GM21360 (cell line): ENCODE results near the gene MAX.
"Not testable (repeated sequence)": the region's sequence is repeated elsewhere in the genome, so short reads cannot be mapped to it uniquely, and the experiment has no call there.

ENCODE experiments used
- ATAC-seq: cut with Tn5 transposase; IDR thresholded peaks from one replicate; pipeline ENCODE4 v1.9.1; 2021; ENCODE audit warnings: mild to moderate bottlenecking, moderate library complexity; ENCODE audit not compliant: unreplicated experiment

Gene MAX

DNA sequence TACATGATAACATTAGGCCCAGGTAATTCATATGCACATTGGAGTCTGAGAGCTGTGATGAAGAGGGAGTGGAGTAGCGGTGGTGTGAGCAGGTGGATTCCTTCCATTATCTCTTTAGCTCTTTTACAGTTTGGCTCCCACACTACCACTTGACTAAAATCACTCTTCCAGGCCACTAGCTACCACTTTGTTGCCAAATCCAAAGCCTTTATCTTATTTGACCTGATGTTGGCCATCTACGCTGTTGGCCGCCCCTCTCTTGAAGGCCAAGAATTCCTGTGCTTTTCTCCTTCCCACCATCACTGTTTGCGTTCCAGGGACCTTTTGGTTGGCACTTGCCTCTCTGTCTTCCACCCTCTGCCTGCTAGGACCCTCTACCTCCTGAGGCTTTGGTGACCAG is 4.0 kb upstream of the MAX start:
- no peak for ATAC-seq

- no peak for ATAC-seq
Observed at GRCh38 chr14:65104791-65105190, 2.5 kb upstream of the MAX start.

DNA sequence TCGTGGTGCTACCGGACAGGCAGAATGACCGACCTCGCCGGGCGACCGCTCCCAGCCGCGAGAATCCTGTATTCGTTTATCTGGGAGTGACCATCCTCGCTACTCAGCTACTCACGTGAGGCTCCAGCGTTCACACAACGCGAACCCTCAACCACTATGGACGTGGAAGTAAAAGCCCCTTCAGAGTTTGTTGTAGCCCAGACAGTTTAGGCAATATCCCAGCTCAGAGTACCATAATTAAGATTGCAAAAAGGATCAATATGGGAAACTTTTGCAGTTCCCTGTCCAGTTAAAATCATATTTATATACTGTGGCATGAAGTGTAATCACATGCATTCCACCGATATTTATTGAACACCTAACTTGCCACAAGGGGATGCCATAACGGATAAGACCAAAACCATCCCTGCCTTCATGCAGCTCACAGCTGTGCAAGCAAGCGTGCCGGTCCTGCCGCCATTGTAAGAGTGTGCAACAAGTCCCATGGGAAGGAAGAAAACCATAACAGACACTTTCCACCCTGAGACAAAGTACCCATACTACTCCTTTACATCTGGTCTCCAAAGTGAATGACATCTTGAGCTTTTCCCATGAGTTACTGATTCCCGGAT is 938 bp upstream of the MAX start:
- no peak for ATAC-seq

DNA sequence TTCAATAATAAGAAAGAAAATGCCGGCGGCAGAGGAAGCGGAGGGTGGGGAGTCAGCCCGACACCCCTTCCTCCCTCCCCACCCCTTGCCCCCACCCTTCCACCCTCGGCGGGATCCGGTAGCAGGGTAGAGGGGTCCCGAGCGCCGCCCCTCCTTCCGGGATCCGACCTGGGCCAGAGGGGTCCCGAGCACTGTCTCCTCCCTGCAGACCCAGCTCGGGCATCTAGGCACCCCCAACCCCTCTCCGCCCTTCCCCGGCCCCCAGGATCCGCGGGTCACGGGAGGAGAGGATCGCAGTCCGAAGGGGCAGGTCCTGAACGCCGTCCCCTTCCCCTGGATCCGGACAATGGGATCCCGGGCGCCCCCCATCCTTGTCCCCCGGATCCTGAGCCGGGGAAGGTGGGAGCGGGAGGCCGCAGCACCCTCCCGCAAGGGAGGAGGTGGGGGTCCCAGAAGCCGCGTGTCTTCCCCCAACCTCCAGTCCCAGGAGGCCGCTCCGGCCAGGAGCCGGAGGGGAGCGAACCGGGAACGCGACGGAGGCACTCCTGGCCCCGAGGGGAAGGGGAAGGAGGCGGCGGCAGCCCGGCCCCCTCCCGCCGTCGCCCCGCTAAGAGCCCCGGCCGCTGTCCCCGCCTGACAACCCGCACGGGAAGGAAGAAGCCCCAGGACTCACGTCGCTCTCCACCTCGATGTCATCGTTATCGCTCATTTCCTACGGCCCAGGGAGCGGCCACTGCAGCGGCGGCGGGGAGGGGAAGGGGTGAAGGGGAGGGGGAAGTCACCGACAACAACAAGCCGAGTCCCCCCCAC is 481 bp downstream of the MAX start:
- ATAC-seq: no peak

- ATAC-seq: no peak
Observed at GRCh38 chr14:65100922-65101541, 1.3 kb downstream of the MAX start.

GRCh38 chr14:65098586-65098985 is 3.7 kb downstream of the MAX start:
- no peak for ATAC-seq

GRCh38 chr14:65096323-65097089 is 5.8 kb downstream of the MAX start:
- no peak for ATAC-seq

DNA sequence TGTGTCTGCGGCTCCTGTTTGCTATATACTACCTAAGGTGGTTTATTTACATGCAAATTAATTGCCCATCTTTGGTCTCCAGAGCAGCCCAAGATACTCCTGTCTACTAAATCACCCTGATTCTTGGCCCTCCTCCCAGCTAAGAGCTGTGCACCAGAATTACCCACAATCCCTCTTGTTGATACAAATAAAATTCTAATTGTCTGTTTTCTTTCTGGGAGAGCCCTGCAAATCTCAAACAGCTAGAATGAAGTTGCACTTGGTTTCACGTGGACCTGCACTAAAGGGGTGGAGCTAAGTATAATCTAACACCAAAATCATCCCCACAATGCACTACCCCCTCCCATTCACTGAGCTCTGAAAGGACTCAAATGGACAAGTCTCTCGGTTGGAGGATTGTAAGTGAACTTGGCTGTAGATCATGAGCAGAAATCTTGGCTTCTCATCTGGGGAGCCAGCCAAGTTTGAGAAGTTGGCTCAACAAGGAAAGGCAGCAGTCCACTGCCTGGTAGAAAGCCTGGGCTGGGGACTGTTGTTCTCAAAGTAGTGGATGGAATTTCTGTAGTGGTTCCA is 6.6 kb downstream of the MAX start:
- no peak for ATAC-seq

DNA sequence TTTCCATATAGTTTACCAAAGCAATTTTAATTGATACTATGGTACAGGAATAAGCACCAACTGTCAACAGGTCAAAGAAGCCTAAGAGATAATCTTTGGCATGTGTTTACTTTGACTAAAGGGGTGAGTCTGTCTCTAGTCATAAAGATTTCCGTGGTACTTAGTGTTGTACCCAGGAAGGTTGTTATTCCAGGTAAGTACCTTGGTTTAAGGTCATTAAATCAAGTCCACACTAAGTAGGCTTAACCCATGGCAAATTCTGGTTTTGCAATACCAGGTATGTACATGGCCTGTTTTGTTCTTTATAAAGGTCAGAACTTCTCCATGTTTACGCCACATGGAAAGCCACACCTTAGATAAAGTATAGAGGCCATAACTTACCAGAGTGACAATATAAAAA is 10.0 kb downstream of the MAX start:
- ATAC-seq: no peak

- not testable (repeated sequence) for ATAC-seq
Observed at GRCh38 chr14:65087835-65088234, 14.5 kb downstream of the MAX start.

- ATAC-seq: not testable (repeated sequence)
Observed at GRCh38 chr14:65086686-65087085, 15.6 kb downstream of the MAX start.

DNA sequence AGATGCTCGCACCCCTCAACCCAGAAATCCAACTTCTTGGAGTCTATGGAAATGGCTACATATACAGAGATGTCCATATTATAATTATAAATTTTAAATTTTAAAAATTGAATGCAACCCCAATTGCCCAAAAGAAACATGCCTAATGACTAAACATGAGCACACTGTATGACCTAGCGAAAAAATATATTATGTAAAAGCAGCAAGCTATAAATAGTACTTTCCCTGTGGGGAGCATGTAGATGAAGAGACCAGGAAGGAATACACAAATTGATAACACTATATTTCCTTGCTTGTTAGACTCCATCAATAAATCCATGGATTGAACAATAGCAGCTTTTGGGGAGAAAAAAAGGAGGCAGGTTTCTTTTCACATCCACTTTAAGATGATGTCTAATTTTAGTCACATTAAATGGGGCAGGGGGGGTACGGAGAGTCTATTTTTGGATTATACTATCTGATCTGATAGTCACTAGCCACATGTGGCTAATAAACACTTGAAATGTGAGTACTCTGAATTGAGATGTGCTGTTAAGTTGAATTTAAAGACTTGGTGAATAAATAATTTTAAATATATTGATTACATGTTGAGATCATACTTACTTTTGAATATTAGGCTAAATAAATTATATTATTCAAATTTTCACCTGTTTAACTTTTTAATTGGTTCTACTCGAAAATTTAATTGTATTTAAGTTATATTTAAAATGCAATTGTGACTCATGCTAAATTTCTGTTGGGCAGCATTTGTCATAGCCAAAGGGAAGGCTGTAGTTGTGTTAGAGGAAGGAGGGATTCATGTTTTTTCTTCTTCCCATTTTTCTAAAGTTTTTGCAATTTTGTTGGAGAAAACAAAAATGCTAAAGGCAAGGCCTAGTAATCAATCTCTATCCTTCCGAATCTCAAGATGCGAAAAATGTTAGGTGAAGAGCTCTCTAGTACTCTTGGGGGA is 17.5 kb downstream of the MAX start:
- no peak for ATAC-seq

DNA sequence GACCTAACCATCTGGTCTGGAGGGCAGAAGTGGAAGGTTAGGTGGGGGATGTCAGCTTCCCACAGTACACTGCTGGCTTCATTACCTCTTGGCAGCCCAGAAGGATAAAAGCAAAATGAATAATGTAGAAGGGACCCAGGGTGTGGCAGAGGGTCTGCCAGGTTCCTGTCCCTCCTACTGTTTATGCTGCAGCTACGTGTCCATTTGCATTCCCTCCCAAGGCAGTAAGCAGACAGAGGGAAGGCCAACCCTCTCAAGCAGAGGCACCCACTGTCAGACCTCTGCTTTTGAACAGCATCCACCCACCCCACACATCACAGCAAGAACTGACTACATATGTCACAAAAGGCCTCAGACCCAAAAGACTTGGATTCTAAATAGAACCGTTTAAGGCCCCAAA is 19.4 kb downstream of the MAX start:
- ATAC-seq: no peak

- no peak for ATAC-seq
Observed at GRCh38 chr14:65080960-65081747, 21.2 kb downstream of the MAX start.

- ATAC-seq: no peak
Observed at GRCh38 chr14:65079768-65080167, 22.5 kb downstream of the MAX start.

- no peak for ATAC-seq
Observed at GRCh38 chr14:65079201-65079600, 23.1 kb downstream of the MAX start.

- no peak for ATAC-seq
Observed at GRCh38 chr14:65077318-65077717, 25.0 kb downstream of the MAX start.

GRCh38 chr14:65075628-65076325 is 26.5 kb downstream of the MAX start:
- ATAC-seq: no peak
